OCI-LY3 (cell line): Measurements from ENCODE around the gene DLG1.

Experiments used
- H2AFZ ChIP-seq: fragments of 200-600, 300-600 bp; shearing (Covaris generic); 2 replicates; pipeline ENCODE4 v1.6.0; 2014; ENCODE audit warnings: antibody characterized with exemption, low read depth, low read length
- H3K27ac ChIP-seq: fragments of 200-600, 300-600 bp; sonication (generic); 2 replicates; pipeline ENCODE4 v1.5.1; 2014; ENCODE audit warnings: mild to moderate bottlenecking, low read length, moderate library complexity, mixed read lengths
- H3K27me3 ChIP-seq: fragments of 200-600, 300-600 bp; sonication (generic); 2 replicates; pipeline ENCODE4 v1.6.1; 2014; ENCODE audit warnings: low read depth, low read length, mixed read lengths
- H3K36me3 ChIP-seq: fragments of 200-600, 300-600 bp; sonication (generic); replicated peaks from 2 replicates; pipeline ENCODE3; 2014; ENCODE audit warnings: low read depth, low read length, mixed read lengths
- H3K4me1 ChIP-seq: fragments of 300-600, 200-600 bp; sonication (generic); 2 replicates; pipeline ENCODE4 v1.6.1; 2014; ENCODE audit warnings: low read length, mixed read lengths
- H3K4me2 ChIP-seq: fragments of 200-600, 300-600 bp; sonication (generic); 2 replicates; pipeline ENCODE4 v1.6.1; 2014; ENCODE audit warnings: low read length, mixed read lengths
- H3K4me3 ChIP-seq: fragments of 300-600, 200-600 bp; sonication (generic); 2 replicates; pipeline ENCODE4 v1.5.1; 2014; ENCODE audit warnings: antibody characterized with exemption, mild to moderate bottlenecking, low read length, moderate library complexity
- H3K79me2 ChIP-seq: fragments of 300-600, 200-600 bp; shearing (Covaris generic); 2 replicates; pipeline ENCODE4 v1.6.1; 2014; ENCODE audit warnings: mild to moderate bottlenecking, low read length, mixed read lengths
- H3K9ac ChIP-seq: fragments of 300-600, 200-600 bp; shearing (Covaris generic); 2 replicates; pipeline ENCODE4 v1.6.0; 2014; ENCODE audit warnings: mild to moderate bottlenecking, low read length, moderate library complexity
- H3K9me3 ChIP-seq: fragments of 200-600, 300-600 bp; shearing (Covaris generic); 2 replicates; pipeline ENCODE4 v1.6.1; 2014; ENCODE audit warnings: low read length, mixed read lengths; ENCODE audit not compliant: insufficient read depth
- H4K20me1 ChIP-seq: fragments of 200-600, 300-600 bp; sonication (generic); 2 replicates; pipeline ENCODE4 v1.6.1; 2016; ENCODE audit warnings: low read length, mixed read lengths; ENCODE audit not compliant: insufficient read depth
- CTCF ChIP-seq: fragments of 200-600, 300-600 bp; sonication (generic); IDR thresholded peaks from 2 replicates; pipeline ENCODE4 v1.5.1; 2014; ENCODE audit warnings: antibody characterized with exemption, low read length, low read depth
- EZH2phosphoT487 ChIP-seq: fragments of 200-600 bp; shearing (Covaris generic); IDR thresholded peaks from 2 replicates; pipeline ENCODE4 v1.6.1; 2018; ENCODE audit warnings: antibody characterized with exemption, mixed run types, low read depth

DLG1 gene

GRCh38 chr3:197338586-197338985, 40.2 kb upstream of the DLG1 start:
- TF ChIP-seq EZH2phosphoT487 (no peak), CTCF (no peak)
- no peaks in the 10 kb centered on the region for H3K9me3 ChIP-seq
- 0 out of 2 replicates have a peak, but pooled peaks cover 2% of the 10 kb centered on the region for H3K27me3 ChIP-seq
- no peak overlapping the region for H2AFZ ChIP-seq
- no peak overlapping the region for H3K27ac ChIP-seq
- no peaks in the 10 kb centered on the region for H3K79me2 ChIP-seq
- H4K20me1 ChIP-seq, result no peaks in the 10 kb centered on the region
- no peak overlapping the region for H3K4me3 ChIP-seq
- no peaks in the 10 kb centered on the region for H3K4me1 ChIP-seq
- no peaks in the 10 kb centered on the region for H3K36me3 ChIP-seq
- no peak overlapping the region for H3K9ac ChIP-seq
- H3K4me2 ChIP-seq, result no peak overlapping the region

GRCh38 chr3:197337656-197338055, 39.2 kb upstream of the DLG1 start:
- H4K20me1 ChIP-seq, result no peaks in the 10 kb centered on the region
- no peaks in the 10 kb centered on the region for H3K9me3 ChIP-seq
- 0 out of 2 replicates have a peak, but pooled peaks cover 2% of the 10 kb centered on the region for H3K27me3 ChIP-seq
- H3K4me2 ChIP-seq, result no peak overlapping the region
- no peak for TF ChIP-seq CTCF
- TF ChIP-seq EZH2phosphoT487, result no peak
- no peaks in the 10 kb centered on the region for H3K36me3 ChIP-seq
- H3K4me1 ChIP-seq, result no peaks in the 10 kb centered on the region
- H3K4me3 ChIP-seq, result no peak overlapping the region
- no peak overlapping the region for H2AFZ ChIP-seq
- H3K9ac ChIP-seq, result no peak overlapping the region
- H3K79me2 ChIP-seq, result no peaks in the 10 kb centered on the region
- no peak overlapping the region for H3K27ac ChIP-seq

GRCh38 chr3:197337214-197337613, 38.8 kb upstream of the DLG1 start:
- Histone ChIP-seq H4K20me1 (no peaks in the 10 kb centered on the region), H3K27ac (no peak overlapping the region), H3K4me3 (no peak overlapping the region), H3K4me2 (no peak overlapping the region), H3K79me2 (no peaks in the 10 kb centered on the region), H3K4me1 (no peaks in the 10 kb centered on the region), H3K36me3 (no peaks in the 10 kb centered on the region), H3K27me3 (0 out of 2 replicates have a peak, but pooled peaks cover 2% of the 10 kb centered on the region), H3K9me3 (no peaks in the 10 kb centered on the region), H2AFZ (no peak overlapping the region), H3K9ac (no peak overlapping the region)
- no peak for TF ChIP-seq EZH2phosphoT487
- TF ChIP-seq CTCF, result no peak

DNA sequence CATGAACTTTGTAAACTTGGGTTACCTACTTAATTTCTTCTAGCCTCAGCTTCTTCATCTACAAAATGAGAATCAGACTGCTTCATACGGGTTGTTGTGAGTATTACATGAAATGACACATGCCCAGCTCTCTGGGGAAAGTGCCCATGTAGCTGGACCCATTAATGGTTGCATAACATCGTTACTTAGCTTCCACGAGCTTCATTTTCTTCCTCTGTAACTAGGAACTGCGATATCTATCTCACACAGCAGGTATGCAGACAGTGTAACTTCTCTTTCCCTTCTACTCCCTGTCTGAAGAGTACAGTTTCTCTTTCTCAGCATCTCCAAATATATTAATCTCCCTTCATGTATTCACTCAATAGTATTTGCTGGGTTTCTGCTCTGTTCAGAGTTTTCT, 37.9 kb upstream of the DLG1 start:
- Histone ChIP-seq H3K27ac (no peak overlapping the region), H3K9ac (no peak overlapping the region), H3K4me2 (no peak overlapping the region), H2AFZ (no peak overlapping the region), H3K9me3 (no peaks in the 10 kb centered on the region), H3K4me1 (no peaks in the 10 kb centered on the region), H4K20me1 (no peaks in the 10 kb centered on the region), H3K79me2 (no peaks in the 10 kb centered on the region), H3K36me3 (no peaks in the 10 kb centered on the region), H3K27me3 (0 out of 2 replicates have a peak, but pooled peaks cover 2% of the 10 kb centered on the region), H3K4me3 (no peak overlapping the region)
- TF ChIP-seq CTCF (no peak), EZH2phosphoT487 (no peak)
